ENCODE data around the gene WDR20. TPM values are rescaled to one million over a fixed set of nuclear protein-coding genes. Genes with fewer than 3 reads are reported as not detected.
A peak's percentile ranks its signal among the peaks of the same experiment; 100 is the strongest.

Gene WDR20
- total and polyA plus RNA-seq, 10 of the 15 experiments (the other 5 are each of a cell fraction or from before 2014, with no cell fraction given) = 9.1 to 25.9 (median 18.4) TPM

GRCh38 chr14:102141797-102142196 is 2.1 kb downstream of the WDR20 start:
- no TSS peak for BruUV-seq (replicated peaks)
- Histone ChIP-seq H3K27ac (ENCODE audit: control insufficient read depth, insufficient read depth) (no peak overlapping the region), H4K20me1 (ENCODE audit: control insufficient read depth, insufficient read depth) (no peaks in the 10 kb centered on the region; the same call in 1 of the 2 replicates), H3K79me2 (ENCODE audit: control insufficient read depth, insufficient read depth, low read length) (peaks cover 52% of the 10 kb centered on the region), H3K4me1 (ENCODE audit: control insufficient read depth, insufficient read depth, low read length) (peaks cover 6% of the 10 kb centered on the region), H2AFZ (ENCODE audit: control insufficient read depth, low read depth, low read length) (no peak overlapping the region), H3K27me3 (replicated peaks in 1 of 2; ENCODE audit: control insufficient read depth in 2 of 2, insufficient read depth in 2 of 2, low read length in 1 of 2) (no peaks in the 10 kb centered on the region), H3K4me2 (ENCODE audit: control insufficient read depth, insufficient read depth) (peak overlapping the region; percentile 95; the same call in 1 of the 2 replicates), H3K9ac (ENCODE audit: control insufficient read depth, insufficient read depth, low read length) (no peak overlapping the region), H3K36me3 (ENCODE audit: control insufficient read depth in 2 of 2, insufficient read depth in 2 of 2, low read length in 1 of 2) (peaks cover 0 to 3% of the 10 kb centered on the region in 2 experiments; a peak in 2 of 4 replicates), H3K9me3 (replicated peaks; ENCODE audit: control insufficient read depth, insufficient read depth, low read length) (no peaks in the 10 kb centered on the region), H3K4me3 (0 out of 2 replicates have a peak overlapping the region, but pooled peaks have one; percentile 5)
- ChIA-PET RAD21 (ENCODE audit: unreplicated experiment) (no interaction called here), POLR2A (no interaction called here), SMC1A (ENCODE audit: uncharacterized antibody, unreplicated experiment) (interaction anchor here (1.3 kb wide), 1 partner anchor 40 kb away, joined by 5 read pairs; no protein-coding TSS in a partner anchor), CTCF (no interaction called here)
- DNase-seq (ENCODE audit: low read depth, low spot score) (no peak), FAIRE-seq (no peak), ATAC-seq (no peak)
- TF ChIP-seq GABPA (IDR thresholded peaks at IDR 0.05; ENCODE audit: low read depth) (no peak), LARP7 (IDR thresholded peaks at IDR 0.05) (no peak), KLF5 (IDR thresholded peaks at IDR 0.05; ENCODE audit: partially characterized antibody) (no peak), CEBPZ (IDR thresholded peaks at IDR 0.05; ENCODE audit: low read depth, low read length) (no peak), SUZ12 (IDR thresholded peaks at IDR 0.05; ENCODE audit: unreplicated experiment) (no peak), MEF2A (IDR thresholded peaks at IDR 0.05; ENCODE audit: insufficient read depth, low read depth, low read length) (no peak)
- TF ChIP-seq, protein P1, sequence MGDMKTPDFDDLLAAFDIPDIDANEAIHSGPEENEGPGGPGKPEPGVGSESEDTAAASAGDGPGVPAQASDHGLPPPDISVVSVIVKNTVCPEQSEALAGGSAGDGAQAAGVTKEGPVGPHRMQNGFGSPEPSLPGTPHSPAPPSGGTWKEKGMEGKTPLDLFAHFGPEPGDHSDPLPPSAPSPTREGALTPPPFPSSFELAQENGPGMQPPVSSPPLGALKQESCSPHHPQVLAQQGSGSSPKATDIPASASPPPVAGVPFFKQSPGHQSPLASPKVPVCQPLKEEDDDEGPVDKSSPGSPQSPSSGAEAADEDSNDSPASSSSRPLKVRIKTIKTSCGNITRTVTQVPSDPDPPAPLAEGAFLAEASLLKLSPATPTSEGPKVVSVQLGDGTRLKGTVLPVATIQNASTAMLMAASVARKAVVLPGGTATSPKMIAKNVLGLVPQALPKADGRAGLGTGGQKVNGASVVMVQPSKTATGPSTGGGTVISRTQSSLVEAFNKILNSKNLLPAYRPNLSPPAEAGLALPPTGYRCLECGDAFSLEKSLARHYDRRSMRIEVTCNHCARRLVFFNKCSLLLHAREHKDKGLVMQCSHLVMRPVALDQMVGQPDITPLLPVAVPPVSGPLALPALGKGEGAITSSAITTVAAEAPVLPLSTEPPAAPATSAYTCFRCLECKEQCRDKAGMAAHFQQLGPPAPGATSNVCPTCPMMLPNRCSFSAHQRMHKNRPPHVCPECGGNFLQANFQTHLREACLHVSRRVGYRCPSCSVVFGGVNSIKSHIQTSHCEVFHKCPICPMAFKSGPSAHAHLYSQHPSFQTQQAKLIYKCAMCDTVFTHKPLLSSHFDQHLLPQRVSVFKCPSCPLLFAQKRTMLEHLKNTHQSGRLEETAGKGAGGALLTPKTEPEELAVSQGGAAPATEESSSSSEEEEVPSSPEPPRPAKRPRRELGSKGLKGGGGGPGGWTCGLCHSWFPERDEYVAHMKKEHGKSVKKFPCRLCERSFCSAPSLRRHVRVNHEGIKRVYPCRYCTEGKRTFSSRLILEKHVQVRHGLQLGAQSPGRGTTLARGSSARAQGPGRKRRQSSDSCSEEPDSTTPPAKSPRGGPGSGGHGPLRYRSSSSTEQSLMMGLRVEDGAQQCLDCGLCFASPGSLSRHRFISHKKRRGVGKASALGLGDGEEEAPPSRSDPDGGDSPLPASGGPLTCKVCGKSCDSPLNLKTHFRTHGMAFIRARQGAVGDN (IDR thresholded peaks at IDR 0.05) = no peak
- intact Hi-C loops (cut with micrococcal nuclease; ENCODE audit: unreplicated experiment) (loop anchor here (2.0 kb wide), 1 partner anchor 13 kb away; no protein-coding TSS in a partner anchor), in situ Hi-C loops (cut with MboI) (no loop called here)
- 96% methylated on average over 4 of the region's 4 CpGs for WGBS (ENCODE audit: insufficient coverage, insufficient replicate concordance, low lambda C conversion rate, missing lambda C conversion rate)

All from GM12878 (cell line).